GM18511 (cell line): ENCODE measurements around the gene PGAP6.
"Not testable (repeated sequence)": the region's sequence is repeated elsewhere in the genome, so short reads cannot be mapped to it uniquely, and the experiment has no call there.

Source experiments
- ATAC-seq: cut with Tn5 transposase; IDR thresholded peaks from one replicate; pipeline ENCODE4 v1.9.1; 2021; ENCODE audit warnings: mild to moderate bottlenecking, moderate library complexity; ENCODE audit not compliant: unreplicated experiment

The PGAP6 gene, protein sequence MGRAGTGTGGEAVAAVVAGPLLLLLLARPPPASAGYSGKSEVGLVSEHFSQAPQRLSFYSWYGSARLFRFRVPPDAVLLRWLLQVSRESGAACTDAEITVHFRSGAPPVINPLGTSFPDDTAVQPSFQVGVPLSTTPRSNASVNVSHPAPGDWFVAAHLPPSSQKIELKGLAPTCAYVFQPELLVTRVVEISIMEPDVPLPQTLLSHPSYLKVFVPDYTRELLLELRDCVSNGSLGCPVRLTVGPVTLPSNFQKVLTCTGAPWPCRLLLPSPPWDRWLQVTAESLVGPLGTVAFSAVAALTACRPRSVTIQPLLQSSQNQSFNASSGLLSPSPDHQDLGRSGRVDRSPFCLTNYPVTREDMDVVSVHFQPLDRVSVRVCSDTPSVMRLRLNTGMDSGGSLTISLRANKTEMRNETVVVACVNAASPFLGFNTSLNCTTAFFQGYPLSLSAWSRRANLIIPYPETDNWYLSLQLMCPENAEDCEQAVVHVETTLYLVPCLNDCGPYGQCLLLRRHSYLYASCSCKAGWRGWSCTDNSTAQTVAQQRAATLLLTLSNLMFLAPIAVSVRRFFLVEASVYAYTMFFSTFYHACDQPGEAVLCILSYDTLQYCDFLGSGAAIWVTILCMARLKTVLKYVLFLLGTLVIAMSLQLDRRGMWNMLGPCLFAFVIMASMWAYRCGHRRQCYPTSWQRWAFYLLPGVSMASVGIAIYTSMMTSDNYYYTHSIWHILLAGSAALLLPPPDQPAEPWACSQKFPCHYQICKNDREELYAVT

DNA sequence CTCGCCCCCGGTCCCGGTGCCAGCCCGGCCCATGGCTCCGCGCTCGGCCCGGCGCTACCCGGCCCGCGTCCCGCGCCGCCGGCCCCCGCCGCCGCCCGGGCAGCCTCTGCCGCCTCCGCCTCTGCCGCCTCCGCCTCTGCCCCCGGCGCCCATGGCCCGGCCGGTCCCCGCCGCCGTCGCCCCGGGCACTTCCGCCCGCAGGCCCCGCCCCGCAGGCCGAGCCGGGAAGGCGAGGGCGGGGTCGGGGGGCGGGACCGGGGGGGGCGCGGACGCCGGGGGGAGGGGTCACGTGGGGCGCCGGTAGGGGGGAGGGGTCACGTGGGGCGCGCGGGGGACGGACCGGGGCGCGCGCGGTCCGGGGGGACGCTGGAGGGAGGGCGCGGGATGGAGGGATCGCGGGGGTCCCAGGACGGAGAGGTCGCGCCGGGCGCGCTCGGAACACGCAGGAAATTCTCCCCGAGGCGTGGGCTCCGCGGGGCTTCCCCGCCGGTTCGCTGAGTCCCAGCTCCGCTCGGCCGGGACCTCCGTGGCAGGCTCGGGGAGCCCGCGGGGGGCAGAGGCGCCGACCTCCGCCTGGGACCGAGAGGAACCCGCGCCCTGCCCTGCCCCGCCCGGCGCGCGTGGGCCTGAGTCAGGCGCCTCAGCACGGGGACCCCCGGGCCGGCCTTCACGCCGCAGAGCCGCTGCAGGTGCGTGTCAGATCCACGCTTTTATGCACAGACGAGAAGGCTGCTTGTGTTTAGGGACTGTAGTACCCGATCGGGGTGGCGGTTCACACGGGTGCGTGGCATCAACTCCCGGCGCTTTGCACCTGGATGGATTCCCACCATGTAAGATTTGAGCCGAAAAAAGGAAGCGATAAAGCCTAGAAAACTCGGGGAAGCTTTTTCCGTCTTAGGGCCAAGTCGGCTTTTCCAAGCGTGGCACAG lies at the start of gene PGAP6:
Gene PGAP6 (minus strand): TSS at position 190 of the 929 bp plus-strand sequence. CDS start 157 bp downstream, at position 33.
- ATAC-seq, result peak; percentile 58

DNA sequence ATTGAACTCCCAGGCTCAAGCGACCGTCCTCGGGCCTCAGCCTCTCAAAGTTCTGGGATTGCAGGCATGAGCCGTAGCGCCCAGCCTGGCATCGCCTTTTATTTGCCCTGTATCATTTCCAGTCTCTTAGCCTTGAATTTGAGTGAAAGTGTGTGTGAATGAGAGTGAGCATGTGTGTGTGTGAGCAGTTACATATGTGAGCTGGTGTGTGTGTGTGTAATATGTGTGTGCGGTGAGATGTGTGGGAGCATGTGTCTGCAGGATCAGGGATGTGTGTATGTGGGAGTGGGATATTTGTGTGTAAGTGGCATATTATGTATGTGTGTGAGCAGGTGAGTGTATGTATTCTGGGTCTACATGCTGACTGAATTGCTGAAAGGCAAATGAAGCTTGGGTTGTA lies 49.1 kb upstream of the PGAP6 start:
- ATAC-seq, result no peak

DNA sequence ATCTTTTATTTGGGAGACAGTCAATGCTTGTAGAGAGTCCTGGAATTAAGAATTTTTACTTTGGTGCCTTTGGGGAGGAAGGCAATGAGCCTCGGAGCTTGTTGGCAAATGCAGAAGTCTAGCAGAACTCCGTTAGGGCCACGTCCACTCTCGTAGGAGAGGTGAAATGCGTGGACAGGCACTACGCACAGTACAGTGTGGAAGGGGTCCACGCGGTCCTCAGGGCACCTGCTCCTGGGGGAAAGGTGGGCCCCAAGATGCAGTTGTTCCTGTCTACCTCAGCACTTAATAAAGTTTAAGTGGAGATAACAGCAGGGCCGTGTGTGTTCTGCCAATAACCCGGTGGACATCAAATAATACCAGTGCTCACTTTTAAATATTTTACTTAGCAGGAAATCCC lies 45.5 kb upstream of the PGAP6 start:
- ATAC-seq, result no peak

DNA sequence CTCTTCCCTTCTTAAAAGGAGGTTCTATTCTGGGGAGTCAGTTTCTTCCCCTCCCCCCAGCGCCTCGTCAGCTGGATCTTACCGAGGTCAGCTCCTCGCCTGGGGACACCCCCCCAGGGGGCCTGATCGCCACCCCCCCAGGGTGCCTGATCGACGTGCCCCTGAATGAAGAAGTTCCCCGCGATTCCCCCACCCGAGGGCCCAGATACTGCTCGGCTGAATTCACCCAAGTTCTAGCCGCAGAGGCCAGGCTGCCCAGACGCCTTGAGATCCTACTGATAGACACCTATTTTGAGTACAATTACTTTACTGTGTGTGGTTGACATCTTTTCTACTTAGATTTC lies 45.1 kb upstream of the PGAP6 start:
- ATAC-seq, result no peak

DNA sequence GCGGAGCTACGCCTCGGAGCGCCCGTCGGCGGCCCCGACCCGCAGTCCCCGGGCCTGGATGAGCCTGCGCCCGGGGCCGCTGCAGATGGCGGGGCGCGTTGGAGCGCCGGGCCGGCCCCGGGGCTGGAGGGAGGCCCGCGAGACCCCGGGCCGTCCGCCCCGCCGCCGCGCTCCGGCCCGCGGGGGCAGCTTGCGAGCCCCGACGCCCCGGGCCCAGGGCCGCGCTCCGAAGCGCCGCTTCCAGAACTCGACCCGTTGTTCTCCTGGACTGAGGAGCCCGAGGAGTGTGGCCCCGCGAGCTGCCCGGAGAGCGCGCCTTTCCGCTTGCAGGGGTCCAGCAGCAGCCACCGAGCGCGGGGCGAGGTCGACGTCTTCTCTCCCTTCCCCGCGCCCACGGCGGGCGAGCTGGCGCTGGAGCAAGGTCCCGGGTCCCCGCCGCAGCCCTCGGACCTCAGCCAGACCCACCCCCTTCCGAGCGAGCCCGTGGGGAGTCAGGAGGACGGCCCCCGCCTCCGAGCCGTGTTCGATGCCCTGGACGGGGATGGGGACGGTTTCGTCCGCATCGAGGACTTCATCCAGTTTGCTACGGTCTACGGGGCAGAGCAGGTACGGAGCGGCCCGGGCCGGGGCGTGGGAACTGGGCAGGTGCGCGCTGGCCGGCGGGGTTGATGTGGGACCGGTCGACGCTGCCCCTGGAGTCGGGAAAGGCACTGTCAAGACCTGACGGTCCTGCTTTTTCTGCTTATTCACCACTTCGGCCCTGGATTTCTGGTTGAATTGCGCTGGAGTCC lies 44.5 kb upstream of the PGAP6 start:
- no peak for ATAC-seq

DNA sequence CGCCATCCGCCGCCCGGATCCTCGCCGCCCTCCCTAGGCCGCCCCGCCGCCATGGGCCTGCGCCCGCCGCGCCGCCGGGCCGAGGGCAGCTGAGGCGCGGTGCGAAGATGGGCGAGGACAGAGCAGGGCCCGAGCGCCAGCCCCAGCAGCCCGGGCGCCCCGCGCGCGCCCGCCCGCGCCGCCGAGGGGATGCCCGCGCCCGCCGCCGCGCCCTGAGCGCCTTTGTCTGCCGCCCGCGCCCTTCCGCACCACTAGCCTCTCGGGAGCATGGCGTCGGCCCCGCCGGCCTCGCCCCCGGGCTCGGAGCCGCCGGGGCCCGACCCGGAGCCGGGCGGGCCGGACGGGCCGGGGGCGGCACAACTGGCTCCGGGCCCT lies 43.9 kb upstream of the PGAP6 start:
- ATAC-seq, result peak; percentile 43

DNA sequence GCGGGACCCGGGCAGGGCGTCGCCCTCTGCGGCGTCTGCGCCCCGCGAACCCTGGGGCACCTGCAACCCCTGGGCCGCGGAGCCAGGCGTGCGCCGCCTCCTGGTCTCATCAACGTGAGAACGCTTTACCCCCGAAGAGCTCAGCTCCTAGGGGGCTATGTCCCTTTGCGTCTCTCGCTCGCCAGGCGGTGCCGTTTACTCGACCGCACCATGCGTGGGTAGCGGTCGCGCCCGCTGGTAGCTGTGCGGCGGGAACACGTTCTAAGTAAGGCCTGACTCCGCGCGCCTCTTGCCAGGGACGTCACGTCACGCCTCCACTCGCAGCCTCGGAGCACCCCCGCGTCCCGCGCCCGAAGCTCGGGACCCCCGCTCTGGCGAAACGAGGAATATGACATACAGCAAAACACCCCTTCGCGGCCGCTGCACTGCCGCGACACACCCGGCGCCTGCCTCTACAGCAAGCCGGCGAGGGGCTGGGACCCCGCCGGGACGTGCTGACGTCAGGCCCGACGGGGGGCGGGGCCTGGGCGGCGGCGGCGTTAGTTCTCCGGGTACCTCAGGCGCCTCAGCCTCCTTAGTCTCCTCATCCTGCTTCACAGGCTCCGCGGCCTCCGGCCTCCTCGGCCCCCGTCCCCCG lies 43.4 kb upstream of the PGAP6 start, which contains the start of gene RAB11FIP3:
Gene RAB11FIP3 (plus strand): TSS at position 568 of the 637 bp plus-strand sequence. CDS start 358 bp downstream, outside the sequence.
- ATAC-seq, result peak; percentile 92

DNA sequence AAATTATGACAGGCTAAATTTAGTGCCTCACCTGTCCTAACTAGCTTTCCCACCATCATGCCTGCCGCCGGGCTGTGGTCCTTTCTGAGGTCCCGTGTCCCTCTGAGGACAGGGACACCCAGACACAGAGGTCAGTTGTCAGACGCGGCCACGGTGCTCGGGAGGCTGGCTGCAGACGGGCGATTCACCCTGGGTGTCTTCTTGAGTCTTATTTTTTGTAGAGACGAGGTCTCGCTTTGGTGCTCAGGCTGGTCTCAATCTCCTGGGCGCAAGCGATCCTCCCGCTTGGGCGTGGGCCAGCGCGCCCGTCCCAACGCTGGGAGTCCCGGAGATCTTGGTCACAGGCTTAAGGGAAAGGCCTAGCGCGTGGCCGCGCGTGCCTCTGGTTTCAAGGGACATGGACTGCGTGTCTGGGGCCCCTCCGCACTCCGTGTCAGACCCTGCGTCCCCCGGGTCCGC lies 42.9 kb upstream of the PGAP6 start:
- ATAC-seq, result no peak

DNA sequence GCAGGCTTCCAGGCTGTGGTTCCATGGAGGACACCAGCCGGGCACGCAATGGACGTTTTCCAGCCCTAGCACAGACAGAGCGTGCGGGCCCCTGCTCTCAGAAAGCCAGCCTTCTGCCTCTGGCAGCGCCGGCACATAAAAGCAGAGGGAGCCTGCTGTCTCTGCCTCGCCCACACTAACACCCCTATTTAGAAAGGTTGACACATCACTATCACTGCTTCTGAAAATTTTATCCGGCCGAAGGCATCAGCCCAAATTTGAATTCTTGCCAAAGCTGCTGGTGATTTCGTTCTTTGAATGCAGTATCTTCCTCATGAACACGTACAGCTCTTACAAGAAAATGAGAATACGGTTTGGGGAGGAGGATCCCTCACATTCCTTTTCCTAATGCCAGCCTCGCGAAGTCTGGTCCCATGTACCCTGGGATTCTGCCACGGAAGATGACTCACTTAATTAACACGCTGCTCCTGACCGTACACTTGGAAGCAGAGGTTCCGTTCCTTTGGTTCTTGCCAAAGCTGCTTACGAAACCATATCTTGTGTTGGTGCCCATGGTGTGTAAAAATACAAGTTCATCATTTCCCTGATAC lies 42.4 kb upstream of the PGAP6 start:
- no peak for ATAC-seq

DNA sequence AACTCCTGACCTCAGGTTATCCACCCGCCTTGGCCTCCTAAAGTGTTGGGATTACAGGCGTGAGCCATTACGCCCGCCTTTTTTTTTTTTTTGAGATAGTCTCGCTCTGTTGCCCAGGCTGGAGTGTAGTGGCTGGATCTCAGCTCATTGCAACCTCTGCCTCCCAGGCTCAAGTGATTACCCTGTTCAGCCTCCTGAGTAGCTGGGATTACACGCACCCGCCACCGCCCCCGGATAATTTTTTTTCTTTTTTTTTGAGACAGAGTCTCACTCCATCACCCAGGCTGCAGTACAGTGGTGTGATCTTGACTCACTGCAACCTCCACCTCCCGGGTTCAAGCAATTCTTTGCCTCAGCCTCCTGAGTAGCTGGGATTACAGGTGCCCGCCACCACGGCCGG lies 40.4 kb upstream of the PGAP6 start:
- not testable (repeated sequence) for ATAC-seq

DNA sequence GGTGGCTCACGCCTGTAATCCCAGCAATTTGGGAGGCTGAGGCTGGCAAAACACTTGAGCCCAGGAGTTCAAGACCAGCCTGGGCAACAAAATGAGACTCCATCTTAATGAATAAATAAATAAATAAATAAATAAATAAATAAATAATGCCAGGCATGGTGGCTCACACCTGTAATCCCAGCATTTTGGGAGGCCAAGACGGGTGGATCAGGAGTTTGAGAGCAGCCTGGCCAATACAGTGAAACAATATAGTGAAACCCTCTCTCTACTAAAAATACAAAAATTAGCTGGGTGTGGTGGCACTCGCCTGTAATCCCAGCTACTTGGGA lies 33.4 kb upstream of the PGAP6 start:
- not testable (repeated sequence) for ATAC-seq

DNA sequence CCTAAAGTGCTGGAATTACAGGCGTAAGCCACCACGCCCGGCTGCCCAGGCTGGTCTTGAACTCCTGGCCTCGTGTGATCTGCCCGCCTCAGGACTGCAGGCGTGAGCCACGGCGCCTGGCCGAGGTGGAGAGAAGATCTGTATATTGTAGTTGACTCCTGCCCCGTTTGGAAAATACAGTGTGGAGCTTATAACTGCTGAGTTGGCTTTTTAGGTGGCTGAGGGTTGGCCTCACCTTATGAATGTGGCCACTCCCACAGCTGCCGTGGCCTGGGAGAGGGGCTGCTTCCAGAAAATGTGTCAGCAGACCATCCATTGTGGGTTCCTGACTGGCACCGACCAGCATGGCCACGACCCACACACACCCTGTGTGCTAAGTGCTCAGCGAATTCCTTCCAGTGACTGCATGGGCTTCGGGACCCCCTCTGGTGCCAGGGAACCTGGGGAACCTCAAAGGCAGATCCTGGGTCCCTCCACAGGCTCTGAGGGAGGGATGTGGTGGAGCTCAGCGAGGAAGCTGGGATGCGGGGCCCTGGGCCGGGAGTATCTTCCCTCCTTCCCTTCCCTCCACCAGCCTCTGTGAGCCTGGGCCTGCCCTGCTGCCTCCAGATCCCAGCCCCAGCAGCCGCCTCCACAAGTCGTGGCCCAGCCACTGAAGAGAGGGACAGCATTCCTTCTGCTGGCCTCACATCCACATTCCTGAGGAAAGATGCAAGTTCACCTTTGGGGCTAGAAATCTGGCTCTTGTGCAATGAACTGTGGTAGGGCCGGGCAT lies 32.8 kb upstream of the PGAP6 start:
- ATAC-seq, result no peak

DNA sequence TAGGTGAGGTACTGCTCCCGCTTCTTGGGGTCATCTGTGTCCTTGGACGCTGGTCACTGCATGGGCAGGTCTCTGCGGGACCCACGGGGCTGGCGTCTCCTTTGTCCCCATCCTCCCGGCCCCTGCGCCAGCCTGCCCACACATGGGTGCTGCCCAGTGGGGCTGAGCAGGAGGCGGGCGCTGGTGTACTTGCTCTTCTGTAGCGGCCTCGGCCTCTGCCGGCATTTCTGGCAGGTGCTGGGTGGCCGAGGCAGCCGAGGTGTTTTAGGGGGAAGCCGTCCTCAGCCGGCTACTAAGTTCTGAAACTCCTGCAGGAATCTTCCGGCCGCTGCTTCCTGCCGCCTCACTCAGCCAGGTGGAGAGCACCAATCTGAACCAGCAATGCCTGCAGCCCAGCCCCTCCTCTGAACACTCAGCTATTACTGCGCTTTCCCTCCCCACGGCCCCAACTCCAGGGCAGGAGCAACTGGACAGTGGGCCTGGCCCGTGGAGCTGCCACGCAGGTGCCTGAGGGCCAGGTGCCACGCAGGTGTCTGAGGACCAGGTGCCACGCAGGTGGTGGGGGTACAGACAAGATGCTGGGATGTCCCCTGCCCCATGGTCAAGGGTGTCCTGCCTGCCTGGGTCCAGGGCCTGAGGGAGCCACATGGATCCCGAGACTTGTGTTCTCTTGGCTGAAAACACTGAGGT lies 29.9 kb upstream of the PGAP6 start:
- no peak for ATAC-seq

DNA sequence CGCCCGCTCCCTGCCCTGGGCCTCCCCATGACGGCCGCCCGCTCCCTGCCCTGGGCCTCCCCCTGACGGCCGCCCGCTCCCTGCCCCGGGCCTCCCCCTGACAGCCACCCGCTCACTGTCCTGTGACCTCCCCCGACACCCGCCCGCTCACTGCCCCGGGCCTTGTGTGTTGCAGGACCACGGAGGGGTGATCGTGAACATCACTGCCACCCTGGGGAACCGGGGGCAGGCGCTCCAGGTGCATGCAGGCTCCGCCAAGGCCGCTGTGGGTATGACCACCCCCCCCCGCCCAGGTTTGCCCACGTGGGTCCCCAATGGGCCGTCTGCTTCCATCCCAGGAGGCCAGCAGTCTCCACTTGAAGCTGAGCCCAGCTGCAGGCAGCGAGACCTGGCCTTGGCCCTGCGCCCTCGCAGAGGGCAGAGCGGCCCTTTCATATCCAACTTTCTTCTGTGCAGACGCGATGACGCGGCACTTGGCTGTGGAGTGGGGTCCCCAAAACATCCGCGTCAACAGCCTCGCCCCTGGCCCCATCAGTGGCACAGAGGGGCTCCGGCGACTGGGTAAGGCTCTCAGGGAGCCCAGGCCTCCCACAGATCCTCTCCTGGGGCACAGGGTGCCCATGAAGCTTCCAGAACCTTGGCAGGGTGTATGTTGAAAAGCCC lies 28.9 kb upstream of the PGAP6 start:
- no peak for ATAC-seq

DNA sequence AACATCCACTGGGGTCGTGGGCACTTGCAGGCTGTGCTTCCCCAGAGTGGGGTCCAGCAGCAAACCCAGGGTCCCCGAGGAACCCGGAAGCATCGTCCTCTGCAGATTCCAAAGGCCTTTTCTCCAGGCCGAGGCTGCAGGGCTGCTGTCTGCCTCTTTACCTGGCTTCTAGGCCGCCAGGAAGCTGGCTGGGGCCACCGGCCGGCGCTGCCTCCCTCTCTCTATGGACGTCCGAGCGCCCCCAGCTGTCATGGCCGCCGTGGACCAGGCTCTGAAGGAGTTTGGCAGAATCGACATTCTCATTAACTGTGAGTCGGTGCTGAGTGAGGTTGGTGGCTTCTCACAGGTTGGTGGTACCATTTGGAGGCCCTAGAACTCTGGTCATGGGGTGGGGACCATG lies 25.5 kb upstream of the PGAP6 start:
- ATAC-seq, result no peak

DNA sequence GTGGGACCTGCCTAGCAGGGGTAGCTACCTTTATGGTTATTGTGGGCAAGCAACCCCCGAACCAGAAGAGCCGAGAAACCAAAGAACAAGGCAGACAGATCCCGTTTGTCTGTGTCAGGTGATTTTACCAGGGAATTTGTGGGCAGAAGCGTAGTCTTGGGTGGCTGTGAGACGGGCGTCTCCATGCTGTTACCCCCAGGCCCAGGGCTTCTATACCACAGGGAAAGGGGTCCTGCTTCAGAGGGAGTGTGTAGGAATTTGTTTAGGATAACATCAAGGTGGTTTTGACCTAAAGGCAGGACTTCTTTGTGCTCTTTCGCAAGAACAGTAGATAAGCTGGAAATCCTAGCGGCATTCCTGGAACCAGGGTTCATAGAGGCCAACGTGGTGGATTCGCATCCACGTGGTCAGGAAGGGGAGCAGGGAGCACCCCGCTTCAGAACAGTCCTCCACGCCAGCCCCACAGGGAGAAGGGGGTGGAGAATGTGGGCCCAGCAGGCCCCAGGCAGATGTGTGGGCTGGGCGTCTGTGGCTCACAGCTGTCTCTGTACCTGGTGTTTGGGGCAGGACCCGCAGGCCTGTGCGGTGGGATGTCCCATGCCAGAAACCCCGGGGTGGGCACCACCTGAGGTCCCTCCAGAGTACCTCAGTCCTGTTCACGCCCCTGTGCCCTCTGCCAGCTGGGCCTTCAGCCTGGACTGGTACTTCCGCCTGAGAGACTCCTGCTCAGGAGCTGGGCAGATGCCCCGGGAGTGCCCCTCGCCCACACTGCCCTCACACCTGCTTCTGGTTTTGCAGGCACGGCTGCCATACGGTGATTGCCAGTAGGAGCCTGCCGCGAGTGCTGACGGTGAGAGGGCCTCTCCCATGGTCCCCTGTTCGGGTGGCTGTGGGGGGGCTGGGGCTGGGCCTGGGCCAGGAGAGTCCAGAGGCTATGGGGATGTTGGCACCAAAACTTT lies 24.0 kb upstream of the PGAP6 start:
- no peak for ATAC-seq
